Activated CD8-positive, alpha-beta memory T cell treated with anti-CD3 and anti-CD28 coated beads, Interleukin-2, amount 50 U/mL, for 1 hour (primary cell): ENCODE results near the gene OR5H15.
"Not testable (repeated sequence)": the region's sequence is repeated elsewhere in the genome, so short reads cannot be mapped to it uniquely, and the experiment has no call there.

Source experiments
- DNase-seq: peaks from one replicate; pipeline ENCODE4 v3.0.0-alpha.2; 2020; ENCODE audit errors: extremely low read depth

Gene OR5H15

GRCh38 chr3:98166396-98166795, at the start of gene OR5H15:
Gene OR5H15, plus strand, starts transcription at chr3:98166696. Its CDS starts 2,004 bp downstream, at chr3:98168700.
- DNase-seq: no peak

- DNase-seq: no peak
Measured at GRCh38 chr3:98130421-98130820, 36.1 kb upstream of the OR5H15 start, which contains the start of gene OR5H1. Gene OR5H1, plus strand, starts transcription at chr3:98130721. Its CDS starts 1,977 bp downstream, at chr3:98132698.

GRCh38 chr3:98136631-98137030, 29.9 kb upstream of the OR5H15 start:
- DNase-seq: no peak

- not testable (repeated sequence) for DNase-seq
Measured at GRCh38 chr3:98137826-98138557, 28.5 kb upstream of the OR5H15 start.

- DNase-seq: no peak
Measured at GRCh38 chr3:98140531-98140930, 26.0 kb upstream of the OR5H15 start.

GRCh38 chr3:98147179-98147578, 19.3 kb upstream of the OR5H15 start, which contains the start of gene OR5H14:
Gene OR5H14, plus strand, starts transcription at chr3:98147479. Its CDS starts 1,907 bp downstream, at chr3:98149386.
- DNase-seq: no peak

GRCh38 chr3:98148751-98149150, 17.7 kb upstream of the OR5H15 start:
- no peak for DNase-seq

GRCh38 chr3:98149456-98149855, 17.0 kb upstream of the OR5H15 start:
- DNase-seq: not testable (repeated sequence)

GRCh38 chr3:98151241-98151640, 15.3 kb upstream of the OR5H15 start:
- DNase-seq: no peak

GRCh38 chr3:98171071-98171470, 4.6 kb downstream of the OR5H15 start:
- no peak for DNase-seq

- no peak for DNase-seq
Measured at GRCh38 chr3:98172621-98173020, 6.1 kb downstream of the OR5H15 start.

GRCh38 chr3:98180319-98180890, 13.9 kb downstream of the OR5H15 start:
- DNase-seq: no peak

GRCh38 chr3:98182196-98182595, 15.7 kb downstream of the OR5H15 start:
- no peak for DNase-seq

- no peak for DNase-seq
Measured at GRCh38 chr3:98185180-98185579, 18.7 kb downstream of the OR5H15 start.

GRCh38 chr3:98188545-98188944, 22.0 kb downstream of the OR5H15 start:
- no peak for DNase-seq

GRCh38 chr3:98190911-98191310, 24.4 kb downstream of the OR5H15 start:
- not testable (repeated sequence) for DNase-seq

- DNase-seq: not testable (repeated sequence)
Measured at GRCh38 chr3:98196293-98196692, 29.8 kb downstream of the OR5H15 start.

GRCh38 chr3:98199020-98199419, 32.5 kb downstream of the OR5H15 start:
- no peak for DNase-seq

GRCh38 chr3:98209244-98209643, 42.7 kb downstream of the OR5H15 start:
- DNase-seq: no peak

GRCh38 chr3:98213276-98213675, 46.8 kb downstream of the OR5H15 start:
- no peak for DNase-seq

- DNase-seq: no peak
Measured at GRCh38 chr3:98215051-98215450, 48.6 kb downstream of the OR5H15 start.
